Left kidney (tissue), 2 donors: ENCODE measurements around the gene EPHB1. TPM values are rescaled to one million over a fixed set of nuclear protein-coding genes. Genes with fewer than 3 reads are reported as not detected.

ENCODE experiments used
- DNase-seq: peaks from one replicate; pipeline ENCODE4 v3.0.0-alpha.2; 2013
- polyA plus RNA-seq: library from polyadenylated mRNA; unstranded; fragments of 120-200 nt; gene quantifications from one replicate; pipeline ENCODE4 v1.2.1, GENCODE V29; 2013; ENCODE audit not compliant: insufficient read length

The EPHB1 gene
- polyA plus RNA-seq, 1 donor: 5.9 TPM

GRCh38 chr3:134911586-134912548, 116.8 kb downstream of the EPHB1 start:
- no peak for DNase-seq

GRCh38 chr3:134916276-134916961, 121.4 kb downstream of the EPHB1 start:
- DNase-seq: no peak

- no peak for DNase-seq
Observed at GRCh38 chr3:134917631-134918030, 122.6 kb downstream of the EPHB1 start.

GRCh38 chr3:134918441-134918840, 123.4 kb downstream of the EPHB1 start:
- DNase-seq: no peak

GRCh38 chr3:134922101-134922500, 127.0 kb downstream of the EPHB1 start:
- no peak for DNase-seq

- DNase-seq: no peak
Observed at GRCh38 chr3:134922866-134923265, 127.8 kb downstream of the EPHB1 start.

- DNase-seq: no peak
Observed at GRCh38 chr3:134923286-134923685, 128.2 kb downstream of the EPHB1 start.

GRCh38 chr3:134927599-134927998, 132.5 kb downstream of the EPHB1 start:
- DNase-seq: no peak

- DNase-seq: no peak
Observed at GRCh38 chr3:134928392-134928791, 133.3 kb downstream of the EPHB1 start.

GRCh38 chr3:134928819-134929218, 133.8 kb downstream of the EPHB1 start:
- DNase-seq: no peak

GRCh38 chr3:134929976-134930375, 134.9 kb downstream of the EPHB1 start:
- DNase-seq: no peak

GRCh38 chr3:134931045-134931785, 136.2 kb downstream of the EPHB1 start:
- no peak for DNase-seq

- no peak for DNase-seq
Observed at GRCh38 chr3:134932035-134932434, 137.0 kb downstream of the EPHB1 start.

- no peak for DNase-seq
Observed at GRCh38 chr3:134933997-134934396, 138.9 kb downstream of the EPHB1 start.

- DNase-seq: no peak
Observed at GRCh38 chr3:134934933-134935332, 139.9 kb downstream of the EPHB1 start.

- no peak for DNase-seq
Observed at GRCh38 chr3:134937256-134938028, 142.4 kb downstream of the EPHB1 start.

GRCh38 chr3:134938029-134938525, 143.0 kb downstream of the EPHB1 start:
- no peak for DNase-seq

- DNase-seq: no peak
Observed at GRCh38 chr3:134939978-134940377, 144.9 kb downstream of the EPHB1 start.

- no peak for DNase-seq
Observed at GRCh38 chr3:134941820-134942219, 146.8 kb downstream of the EPHB1 start.

- no peak for DNase-seq
Observed at GRCh38 chr3:134944429-134944828, 149.4 kb downstream of the EPHB1 start.

- DNase-seq: no peak
Observed at GRCh38 chr3:134949150-134949549, 154.1 kb downstream of the EPHB1 start.

GRCh38 chr3:134952371-134952770, 157.3 kb downstream of the EPHB1 start:
- no peak for DNase-seq
